NCI-H748 treated with DMSO at 0.1 percent for 48 hours (cell line): Measurements from ENCODE around the gene TRAPPC14.

Experiments used
- DNase-seq: peaks from one replicate; lab custom pipeline; 2025; lab: John Stamatoyannopoulos, UW

Gene TRAPPC14

GRCh38 chr7:100173806-100174495, 15.4 kb upstream of the TRAPPC14 start:
- no peak for DNase-seq

- DNase-seq = no peak
These were observed 13.3 kb upstream of the TRAPPC14 start for GRCh38 chr7:100171840-100172239.

- DNase-seq = peak; percentile 36
These were observed 12.7 kb upstream of the TRAPPC14 start for GRCh38 chr7:100171087-100171681.

GRCh38 chr7:100170101-100170897, 11.8 kb upstream of the TRAPPC14 start:
- no peak for DNase-seq

- no peak for DNase-seq
These were observed 10.8 kb upstream of the TRAPPC14 start for GRCh38 chr7:100169147-100169850.

- DNase-seq = no peak
These were observed 9.4 kb upstream of the TRAPPC14 start for GRCh38 chr7:100167912-100168323.

GRCh38 chr7:100166970-100167911, 8.7 kb upstream of the TRAPPC14 start:
- no peak for DNase-seq

GRCh38 chr7:100166317-100166940, 7.9 kb upstream of the TRAPPC14 start:
- no peak for DNase-seq

GRCh38 chr7:100163871-100164270, 5.3 kb upstream of the TRAPPC14 start:
- DNase-seq = no peak

GRCh38 chr7:100163006-100163531, 4.5 kb upstream of the TRAPPC14 start:
- no peak for DNase-seq

- DNase-seq = no peak
These were observed 1.5 kb upstream of the TRAPPC14 start for GRCh38 chr7:100160067-100160466.

- no peak for DNase-seq
These were observed 638 bp upstream of the TRAPPC14 start for GRCh38 chr7:100159099-100159623.

GRCh38 chr7:100157334-100158228, 942 bp downstream of the TRAPPC14 start:
- no peak for DNase-seq

- no peak for DNase-seq
These were observed 1.5 kb downstream of the TRAPPC14 start for GRCh38 chr7:100157069-100157333.

GRCh38 chr7:100156331-100157068, 2.0 kb downstream of the TRAPPC14 start:
- DNase-seq = no peak

GRCh38 chr7:100155553-100156317, 2.8 kb downstream of the TRAPPC14 start:
- no peak for DNase-seq

GRCh38 chr7:100154651-100155491, 3.7 kb downstream of the TRAPPC14 start:
- no peak for DNase-seq
